K562 (cell line): ENCODE data around the gene GKAP1. TPM values are rescaled to one million over a fixed set of nuclear protein-coding genes. Genes with fewer than 3 reads are reported as not detected.

Experiments used
- ATF7 ChIP-seq: fragments of 450-650 bp; IDR thresholded peaks from 2 replicates; pipeline ENCODE4 v1.7.1; 2014; ENCODE audit warnings: mild to moderate bottlenecking, moderate library complexity
- BDP1 ChIP-seq: IDR thresholded peaks from 3 replicates; pipeline ENCODE4 v1.6.1; 2011; ENCODE audit not compliant: insufficient read length, insufficient read depth
- ELF1 ChIP-seq: fragments of 200-800 bp; sonication (Bioruptor generic); IDR thresholded peaks from 2 replicates; pipeline ENCODE4 v1.6.1; 2016; ENCODE audit warnings: missing genetic modification characterization, missing compliant biosample characterization
- HMBOX1 ChIP-seq: sonication (generic); IDR thresholded peaks from 2 replicates; pipeline ENCODE4 v1.6.1; 2016
- HNRNPH1 ChIP-seq: fragments of 200-400 bp; formaldehyde crosslinking; optimal IDR thresholded peaks from 2 replicates; pipeline ENCODE3; 2017; ENCODE audit warnings: low read depth, mild to moderate bottlenecking, low read length, moderate library complexity
- JUN ChIP-seq, 2 experiments: sonication (generic) in 1 of 2; formaldehyde crosslinking in 1 of 2; IDR thresholded peaks; 2 replicates each; pipeline versions ENCODE4 v1.6.1 to v1.8.0; 2012 to 2022; ENCODE audit warnings: borderline replicate concordance in 2 of 2, mild to moderate bottlenecking in 2 of 2, improper control_type of control experiment in 1 of 2, low read depth in 1 of 2, low read length in 1 of 2, missing genetic modification reagents in 1 of 2
- KHSRP ChIP-seq: fragments of 450-650 bp; IDR thresholded peaks from 2 replicates; pipeline ENCODE4 v1.6.1; 2017
- LARP7 ChIP-seq: fragments of 450-650 bp; IDR thresholded peaks from 2 replicates; pipeline ENCODE4 v1.6.1; 2016
- MAFK ChIP-seq: IDR thresholded peaks from 2 replicates; pipeline ENCODE4 v1.6.1; 2011; ENCODE audit warnings: low read length, improper control_type of control experiment
- NONO ChIP-seq, 2 experiments: fragments of 200-400 bp in 1 of 2; fragments of 450-650 bp in 1 of 2; formaldehyde crosslinking in 1 of 2; IDR thresholded peaks; 2 replicates each; pipeline ENCODE4 v1.6.1; 2017; ENCODE audit warnings: low read depth in 2 of 2, mild to moderate bottlenecking in 2 of 2, moderate library complexity in 2 of 2, low read length in 1 of 2
- PHF21A ChIP-seq: fragments of 450-650 bp; IDR thresholded peaks from 2 replicates; pipeline ENCODE4 v1.6.1; 2017; ENCODE audit warnings: low read depth, borderline replicate concordance
- POLR2B ChIP-seq: fragments of 450-650 bp; IDR thresholded peaks from 2 replicates; pipeline ENCODE4 v1.6.1; 2018; ENCODE audit warnings: low read depth; ENCODE audit not compliant: partially characterized antibody
- POU5F1 ChIP-seq: fragments of 150-350 bp; IDR thresholded peaks from 2 replicates; pipeline ENCODE4 v1.6.1; 2014; ENCODE audit warnings: borderline replicate concordance, low read length, low read depth, mild to moderate bottlenecking; ENCODE audit not compliant: partially characterized antibody
- RAD51 ChIP-seq: fragments of 450-650 bp; IDR thresholded peaks from 2 replicates; pipeline ENCODE4 v1.7.1; 2016; ENCODE audit warnings: low read depth, mild to moderate bottlenecking, borderline replicate concordance
- RBBP5 ChIP-seq: fragments of 200-600 bp; sonication (generic); IDR thresholded peaks from 2 replicates; pipeline ENCODE4 v1.6.1; 2012; ENCODE audit warnings: borderline replicate concordance, mild to moderate bottlenecking, low read length, control low read depth, inconsistent platforms; ENCODE audit not compliant: insufficient read depth, poor library complexity, severe bottlenecking
- TBL1XR1 ChIP-seq, 2 experiments: IDR thresholded peaks; 2 replicates each; pipeline ENCODE4 v1.6.1; 2012; ENCODE audit warnings: improper control_type of control experiment in 2 of 2, low read length in 2 of 2, mild to moderate bottlenecking in 1 of 2
- ZBTB9 ChIP-seq: fragments of 450-650 bp; formaldehyde crosslinking; IDR thresholded peaks from 2 replicates; pipeline ENCODE4 v1.4.0; 2020; ENCODE audit warnings: mild to moderate bottlenecking, moderate library complexity
- ZNF12 ChIP-seq: sonication (generic); formaldehyde crosslinking; IDR thresholded peaks from 2 replicates; pipeline ENCODE4 v1.4.0; 2020; ENCODE audit warnings: mild to moderate bottlenecking, missing genetic modification reagents
- ZNF143 ChIP-seq: sonication (generic); formaldehyde crosslinking; IDR thresholded peaks from 2 replicates; pipeline ENCODE4 v1.9.0; 2022; ENCODE audit warnings: mild to moderate bottlenecking, missing genetic modification reagents
- polyA plus RNA-seq, 8 experiments: library from polyadenylated mRNA; depleted of rRNA in 4 of 8; stranded (reverse) in 5 of 8; unstranded in 3 of 8; fragments of >200 nt; fragmentation: Nextera tagmentation in 2 of 8; fragmentation: Illumina TruSeq in 1 of 8; extraction: Ambion mirVana in 2 of 8; extraction: Trizol in 1 of 8; gene quantifications; 2 replicates each; pipeline versions ENCODE4 v1.2.1 to v1.2.3, GENCODE V29; 2011 to 2014; ENCODE audit warnings: inconsistent platforms in 1 of 8, missing spikeins in 1 of 8
- total RNA-seq, 7 experiments: library from RNA; depleted of rRNA in 6 of 7; stranded (reverse); fragments of >200 nt in 6 of 7; fragmentation: Illumina TruSeq in 2 of 7; extraction: Trizol in 2 of 7; gene quantifications; 2 replicates each; pipeline versions ENCODE4 v1.2.1 to v1.2.3, GENCODE V29; 2011 to 2021; ENCODE audit warnings: low replicate concordance in 1 of 7
- TF ChIP-seq, protein P1 (sequence below), 2 experiments: fragments of 450-650 bp in 1 of 2; sonication (generic) in 1 of 2; formaldehyde crosslinking; conservative IDR thresholded peaks; 2 replicates each; pipeline versions ENCODE4 v1.4.0 to v1.8.1; 2020 to 2022; ENCODE audit warnings: mild to moderate bottlenecking in 1 of 2, missing genetic modification reagents in 1 of 2
- TF ChIP-seq, protein P2 (sequence below): fragments of 450-650 bp; IDR thresholded peaks from 2 replicates; pipeline ENCODE4 v1.7.1; 2018; ENCODE audit warnings: mild to moderate bottlenecking, low read depth; ENCODE audit not compliant: partially characterized antibody

GKAP1 gene
- total and polyA plus RNA-seq, 9 of the 15 experiments (the other 6 are each of a cell fraction or from before 2014, with no cell fraction given), result 1.0 to 3.8 (median 2.7) TPM

DNA sequence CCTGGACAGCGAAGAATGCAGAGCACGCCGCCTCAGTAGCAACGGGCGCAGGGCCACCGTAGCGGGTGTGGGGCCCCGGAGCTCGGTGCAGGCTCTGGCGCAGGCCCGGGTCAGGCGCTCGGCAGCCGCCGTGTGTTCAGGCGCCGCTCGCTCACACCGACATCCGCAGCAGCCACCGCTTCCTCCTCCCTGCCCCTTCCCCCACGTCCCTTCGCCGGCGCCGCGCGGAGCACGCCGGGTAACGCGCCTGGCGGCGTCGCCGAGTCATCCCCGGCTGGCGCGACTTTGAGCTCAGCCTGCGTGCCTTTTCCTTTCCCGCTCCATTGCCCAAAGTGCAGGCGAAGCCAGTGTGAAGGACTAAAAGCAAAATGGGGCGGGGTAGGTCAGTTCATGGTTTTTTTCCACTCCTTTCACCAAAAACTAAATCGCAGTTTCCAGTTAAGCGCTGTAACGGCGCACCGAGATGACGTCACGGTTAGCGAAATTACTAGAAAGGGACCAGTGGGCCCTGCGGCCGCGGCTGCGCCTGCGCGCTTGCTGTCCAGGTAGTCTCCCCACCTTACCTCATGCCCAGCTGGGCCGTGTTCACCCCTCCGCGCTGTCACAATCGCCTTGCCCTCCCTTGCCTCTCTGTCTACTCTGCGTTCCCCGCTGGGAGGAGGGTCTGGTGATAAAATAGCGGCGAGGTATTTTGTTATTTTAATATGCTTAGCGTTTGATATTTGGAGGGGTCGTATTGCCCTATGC, 109.6 kb downstream of the GKAP1 start, which contains the start of gene UBQLN1 (continued):
- TF ChIP-seq, protein P1, sequence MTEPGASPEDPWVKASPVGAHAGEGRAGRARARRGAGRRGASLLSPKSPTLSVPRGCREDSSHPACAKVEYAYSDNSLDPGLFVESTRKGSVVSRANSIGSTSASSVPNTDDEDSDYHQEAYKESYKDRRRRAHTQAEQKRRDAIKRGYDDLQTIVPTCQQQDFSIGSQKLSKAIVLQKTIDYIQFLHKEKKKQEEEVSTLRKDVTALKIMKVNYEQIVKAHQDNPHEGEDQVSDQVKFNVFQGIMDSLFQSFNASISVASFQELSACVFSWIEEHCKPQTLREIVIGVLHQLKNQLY (CRISPR knock-in tag; conservative IDR thresholded peaks at IDR 0.05), result no peak
- TF ChIP-seq NONO (IDR thresholded peaks at IDR 0.05; ENCODE audit: low read depth in 2 of 2, low read length in 1 of 2) (peak in 1 of 2 experiments; percentile 42; a peak in 1 of 4 replicates), KHSRP (peak; percentile 84), RAD51 (no peak), POU5F1 (no peak), ZNF143 (CRISPR knock-in tag) (peak; percentile 87), ATF7 (peak; percentile 98), MAFK (peak; percentile 37; the same call in 1 of the 2 replicates), ZBTB9 (CRISPR knock-in tag) (0 out of 2 replicates have a peak, but pooled peaks have one; percentile 41), HMBOX1 (no peak), TBL1XR1 (IDR thresholded peaks at IDR 0.05; ENCODE audit: low read length in 2 of 2) (0 out of 4 replicates have a peak, but pooled peaks of 1 of the 2 experiments have one; percentile 19), ELF1 (tag) (peak; percentile 72), HNRNPH1 (no peak), RBBP5 (peak; percentile 80), PHF21A (0 out of 2 replicates have a peak, but pooled peaks have one; percentile 23), BDP1 (no peak), LARP7 (no peak; the same call in 1 of the 2 replicates), POLR2B (peak; percentile 76), JUN (IDR thresholded peaks at IDR 0.05; ENCODE audit: borderline replicate concordance, low read depth, low read length) (peak; percentile 50; the same call in 1 of the 2 replicates), JUN (CRISPR knock-in tag; IDR thresholded peaks at IDR 0.05; ENCODE audit: borderline replicate concordance) (no peak), ZNF12 (0 out of 2 replicates have a peak, but pooled peaks have one; percentile 25)
- TF ChIP-seq, protein P2, sequence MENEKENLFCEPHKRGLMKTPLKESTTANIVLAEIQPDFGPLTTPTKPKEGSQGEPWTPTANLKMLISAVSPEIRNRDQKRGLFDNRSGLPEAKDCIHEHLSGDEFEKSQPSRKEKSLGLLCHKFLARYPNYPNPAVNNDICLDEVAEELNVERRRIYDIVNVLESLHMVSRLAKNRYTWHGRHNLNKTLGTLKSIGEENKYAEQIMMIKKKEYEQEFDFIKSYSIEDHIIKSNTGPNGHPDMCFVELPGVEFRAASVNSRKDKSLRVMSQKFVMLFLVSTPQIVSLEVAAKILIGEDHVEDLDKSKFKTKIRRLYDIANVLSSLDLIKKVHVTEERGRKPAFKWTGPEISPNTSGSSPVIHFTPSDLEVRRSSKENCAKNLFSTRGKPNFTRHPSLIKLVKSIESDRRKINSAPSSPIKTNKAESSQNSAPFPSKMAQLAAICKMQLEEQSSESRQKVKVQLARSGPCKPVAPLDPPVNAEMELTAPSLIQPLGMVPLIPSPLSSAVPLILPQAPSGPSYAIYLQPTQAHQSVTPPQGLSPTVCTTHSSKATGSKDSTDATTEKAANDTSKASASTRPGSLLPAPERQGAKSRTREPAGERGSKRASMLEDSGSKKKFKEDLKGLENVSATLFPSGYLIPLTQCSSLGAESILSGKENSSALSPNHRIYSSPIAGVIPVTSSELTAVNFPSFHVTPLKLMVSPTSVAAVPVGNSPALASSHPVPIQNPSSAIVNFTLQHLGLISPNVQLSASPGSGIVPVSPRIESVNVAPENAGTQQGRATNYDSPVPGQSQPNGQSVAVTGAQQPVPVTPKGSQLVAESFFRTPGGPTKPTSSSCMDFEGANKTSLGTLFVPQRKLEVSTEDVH, result peak; percentile 61
